GM12872 (cell line): ENCODE measurements around the gene MAGEE1.

Experiments used
- TF ChIP-seq, protein P1 (sequence below): IDR thresholded peaks from 3 replicates; pipeline ENCODE4 v1.5.1; 2011; ENCODE audit warnings: low read depth, mild to moderate bottlenecking, low read length, moderate library complexity; ENCODE audit not compliant: insufficient read depth

The MAGEE1 gene

DNA sequence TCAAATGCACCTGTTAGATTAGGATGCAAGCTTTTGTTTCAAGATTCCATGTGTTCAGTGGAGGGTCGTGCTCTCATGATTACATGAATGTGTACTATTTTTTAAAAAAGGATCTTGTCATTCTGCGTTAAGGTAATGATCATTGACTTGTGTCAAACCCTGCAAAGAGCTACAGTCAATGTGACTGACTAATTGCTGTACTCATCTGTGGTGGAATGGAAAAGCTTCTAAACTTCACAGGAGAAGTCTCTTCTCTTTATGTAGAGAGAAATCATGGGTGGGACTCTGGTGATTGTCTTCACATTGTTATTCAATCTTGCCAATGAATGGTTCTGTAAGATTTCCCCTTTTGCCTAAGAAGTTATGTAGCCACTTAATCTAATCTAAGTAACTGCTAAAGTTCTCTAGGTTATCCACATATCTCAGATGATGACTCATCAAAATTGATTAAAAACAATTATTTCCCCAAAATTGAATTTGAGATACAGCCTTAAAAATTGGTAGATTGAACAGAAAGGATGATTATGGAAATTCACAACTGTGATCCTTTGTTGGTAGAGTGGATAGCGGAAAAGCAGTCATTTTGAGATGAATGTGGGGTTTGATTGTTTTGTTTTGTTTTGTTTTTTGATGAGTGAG is 6.7 kb downstream of the MAGEE1 start:
- TF ChIP-seq, protein P1, sequence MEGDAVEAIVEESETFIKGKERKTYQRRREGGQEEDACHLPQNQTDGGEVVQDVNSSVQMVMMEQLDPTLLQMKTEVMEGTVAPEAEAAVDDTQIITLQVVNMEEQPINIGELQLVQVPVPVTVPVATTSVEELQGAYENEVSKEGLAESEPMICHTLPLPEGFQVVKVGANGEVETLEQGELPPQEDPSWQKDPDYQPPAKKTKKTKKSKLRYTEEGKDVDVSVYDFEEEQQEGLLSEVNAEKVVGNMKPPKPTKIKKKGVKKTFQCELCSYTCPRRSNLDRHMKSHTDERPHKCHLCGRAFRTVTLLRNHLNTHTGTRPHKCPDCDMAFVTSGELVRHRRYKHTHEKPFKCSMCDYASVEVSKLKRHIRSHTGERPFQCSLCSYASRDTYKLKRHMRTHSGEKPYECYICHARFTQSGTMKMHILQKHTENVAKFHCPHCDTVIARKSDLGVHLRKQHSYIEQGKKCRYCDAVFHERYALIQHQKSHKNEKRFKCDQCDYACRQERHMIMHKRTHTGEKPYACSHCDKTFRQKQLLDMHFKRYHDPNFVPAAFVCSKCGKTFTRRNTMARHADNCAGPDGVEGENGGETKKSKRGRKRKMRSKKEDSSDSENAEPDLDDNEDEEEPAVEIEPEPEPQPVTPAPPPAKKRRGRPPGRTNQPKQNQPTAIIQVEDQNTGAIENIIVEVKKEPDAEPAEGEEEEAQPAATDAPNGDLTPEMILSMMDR, result no peak

DNA sequence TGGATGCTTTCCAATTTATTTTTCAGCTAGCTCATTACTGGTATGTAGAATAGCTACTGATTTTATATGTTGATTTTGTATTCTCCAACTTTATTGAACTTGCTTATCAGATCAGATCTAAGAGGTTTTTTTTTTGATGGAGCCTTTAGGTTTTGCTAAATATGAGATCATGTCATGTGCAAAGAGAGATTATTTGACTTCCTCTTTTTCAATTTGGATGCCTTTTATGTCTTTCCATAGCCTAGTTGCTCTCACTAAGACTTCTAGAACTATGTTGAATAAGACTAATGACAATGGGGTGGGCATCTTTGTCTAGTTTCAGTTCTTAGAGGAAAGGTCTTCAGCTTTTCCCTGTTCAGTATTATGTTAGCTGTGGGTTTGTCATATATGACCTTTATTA is 11.7 kb downstream of the MAGEE1 start:
- TF ChIP-seq, protein P1, result no peak

DNA sequence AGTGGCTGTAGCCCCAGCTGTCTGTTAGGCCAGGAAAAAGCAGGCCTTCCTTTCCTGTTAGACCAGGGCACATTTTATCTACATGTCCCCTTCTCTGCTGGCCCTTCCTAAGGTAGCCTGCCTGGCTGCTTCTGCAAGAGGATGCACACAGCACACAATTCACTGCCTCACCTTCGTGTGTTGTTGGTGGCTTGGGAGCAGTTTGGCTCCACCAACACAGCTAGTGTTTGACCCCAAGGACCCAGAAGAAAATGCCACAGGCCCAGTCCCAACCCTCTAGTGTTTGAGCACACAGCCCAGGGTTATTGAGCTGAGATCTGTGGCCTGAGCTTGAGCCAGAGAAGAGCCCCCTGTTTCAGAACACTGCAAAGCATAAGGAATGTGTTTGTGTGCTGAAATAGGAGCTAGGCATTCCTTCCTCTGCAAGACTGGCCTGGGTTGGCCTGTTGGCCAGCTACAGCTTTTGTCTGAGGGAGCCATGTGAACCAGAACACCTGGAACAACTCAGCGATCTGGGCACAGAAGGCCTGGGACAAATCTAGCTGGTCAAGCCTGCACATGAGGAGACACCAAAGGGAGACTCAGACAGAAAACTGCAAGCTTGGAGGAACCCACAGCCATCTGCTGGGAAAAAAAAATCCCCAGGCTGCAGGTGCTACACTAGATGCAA is 26.4 kb downstream of the MAGEE1 start:
- TF ChIP-seq, protein P1, result no peak

DNA sequence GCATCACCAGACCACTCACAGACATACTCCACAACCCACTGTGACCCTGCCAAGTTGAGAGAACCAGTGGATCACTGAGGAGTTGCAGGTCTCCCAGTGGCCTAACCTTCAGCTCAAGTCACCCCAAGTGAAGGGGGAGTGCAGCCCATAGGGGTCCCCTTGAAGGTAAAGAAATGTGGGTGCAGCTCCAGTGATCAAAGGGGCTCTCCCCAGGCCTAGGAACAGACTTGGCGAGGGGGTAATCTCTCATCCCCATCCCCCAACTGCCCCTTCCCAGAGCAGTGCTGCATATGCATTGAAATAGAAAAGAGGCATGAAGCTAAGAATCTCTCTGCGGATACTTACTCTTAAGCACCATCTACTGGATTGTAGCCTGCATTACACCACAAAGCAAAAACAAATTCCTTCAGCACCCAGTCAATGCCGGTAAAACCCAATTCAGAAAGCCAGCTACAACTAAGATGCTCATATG is 27.0 kb downstream of the MAGEE1 start:
- TF ChIP-seq, protein P1, result peak; percentile 60

DNA sequence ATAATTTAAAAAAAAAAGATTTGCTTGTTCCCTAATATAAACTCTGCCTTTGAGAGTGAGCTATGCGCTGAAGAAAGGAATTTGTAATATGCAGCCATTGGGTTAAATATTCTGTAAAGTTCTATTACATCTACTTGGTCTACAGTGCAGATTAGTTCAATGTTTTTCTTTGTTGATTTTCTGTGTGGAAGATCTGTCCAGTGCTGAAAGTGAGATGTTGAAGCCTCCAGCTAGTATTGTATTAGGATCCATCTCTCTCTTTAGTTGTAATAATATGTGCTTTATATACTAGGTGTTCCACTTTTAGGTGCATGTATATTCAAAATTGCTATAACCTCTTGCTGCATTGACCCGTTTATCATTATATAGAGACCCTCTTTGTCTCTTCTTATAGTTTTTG is 49.8 kb downstream of the MAGEE1 start:
- TF ChIP-seq, protein P1, result no peak
